ENCODE results near the gene TSC22D1. TPM values are rescaled to one million over a fixed set of nuclear protein-coding genes. Genes with fewer than 3 reads are reported as not detected.

Gene TSC22D1
- polyA plus RNA-seq, 2 donors = 18.5 to 48.6 TPM

DNA sequence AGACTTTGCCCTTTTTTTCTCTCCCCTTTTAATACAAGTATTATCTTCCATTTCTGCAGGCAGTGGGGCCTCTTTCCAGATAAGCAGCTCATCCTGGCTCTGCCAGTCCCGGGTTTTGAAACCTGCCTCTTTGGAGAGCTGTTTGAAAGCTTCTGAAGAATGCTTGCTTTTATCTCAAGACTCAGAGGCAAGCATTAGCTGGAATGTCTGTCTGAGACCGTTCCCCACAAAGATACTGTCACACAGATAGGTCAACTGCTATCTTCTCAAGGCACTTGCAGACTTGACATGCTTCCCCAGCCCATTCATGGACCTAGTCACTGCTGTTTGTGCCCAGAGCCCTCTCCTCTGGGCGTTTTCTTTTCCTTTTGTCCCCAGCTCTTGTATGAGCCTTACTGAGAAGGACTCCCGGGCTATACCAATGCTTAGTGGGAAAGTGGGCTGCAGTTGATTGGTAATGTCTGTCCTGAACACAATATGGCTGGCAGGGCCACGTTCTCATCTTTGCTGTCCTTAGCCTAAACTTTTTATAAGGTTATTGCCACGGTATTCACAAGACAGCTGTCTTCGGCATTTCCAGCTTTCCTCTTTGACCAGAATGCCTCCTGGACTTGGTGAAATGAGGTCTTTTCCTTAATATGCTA is 189.1 kb downstream of the TSC22D1 start:
- Histone ChIP-seq H3K27ac (ENCODE audit: low read depth in 2 of 2, low read length in 1 of 2) (no peak overlapping the region), H3K4me1 (ENCODE audit: control insufficient read depth in 2 of 2, insufficient read depth in 2 of 2, low read length in 1 of 2) (no peaks in the 10 kb centered on the region), H3K36me3 (ENCODE audit: control insufficient read depth in 2 of 2, insufficient read depth in 2 of 2, low read length in 1 of 2) (no peaks in the 10 kb centered on the region), H3K27me3 (ENCODE audit: control insufficient read depth in 1 of 2, insufficient read depth in 2 of 2, low read length in 2 of 2) (no peaks in the 10 kb centered on the region), H3K4me3 (ENCODE audit: low read depth in 1 of 2, low read length in 2 of 2) (no peak overlapping the region), H3K9me3 (ENCODE audit: control insufficient read depth in 2 of 2, insufficient read depth in 1 of 2, low read depth in 1 of 2, low read length in 1 of 2) (no peaks in the 10 kb centered on the region)
- WGBS, 2 donors = 77 to 82% methylated on average over 7 of the region's 7 CpGs

GRCh38 chr13:44385847-44386246 is 190.3 kb downstream of the TSC22D1 start:
- no peaks in the 10 kb centered on the region for H3K36me3 ChIP-seq (ENCODE audit: control insufficient read depth in 2 of 2, insufficient read depth in 2 of 2, low read length in 1 of 2)
- no peaks in the 10 kb centered on the region for H3K9me3 ChIP-seq (ENCODE audit: control insufficient read depth in 2 of 2, insufficient read depth in 1 of 2, low read depth in 1 of 2, low read length in 1 of 2)
- no peak overlapping the region for H3K4me3 ChIP-seq (ENCODE audit: low read depth in 1 of 2, low read length in 2 of 2)
- no peak overlapping the region for H3K27ac ChIP-seq (ENCODE audit: low read depth in 2 of 2, low read length in 1 of 2)
- no peaks in the 10 kb centered on the region for H3K4me1 ChIP-seq (ENCODE audit: control insufficient read depth in 2 of 2, insufficient read depth in 2 of 2, low read length in 1 of 2)
- H3K27me3 ChIP-seq (ENCODE audit: control insufficient read depth in 1 of 2, insufficient read depth in 2 of 2, low read length in 2 of 2) = no peaks in the 10 kb centered on the region
- 85 to 86% methylated on average over 6 of the region's 6 CpGs for WGBS, 2 donors

DNA sequence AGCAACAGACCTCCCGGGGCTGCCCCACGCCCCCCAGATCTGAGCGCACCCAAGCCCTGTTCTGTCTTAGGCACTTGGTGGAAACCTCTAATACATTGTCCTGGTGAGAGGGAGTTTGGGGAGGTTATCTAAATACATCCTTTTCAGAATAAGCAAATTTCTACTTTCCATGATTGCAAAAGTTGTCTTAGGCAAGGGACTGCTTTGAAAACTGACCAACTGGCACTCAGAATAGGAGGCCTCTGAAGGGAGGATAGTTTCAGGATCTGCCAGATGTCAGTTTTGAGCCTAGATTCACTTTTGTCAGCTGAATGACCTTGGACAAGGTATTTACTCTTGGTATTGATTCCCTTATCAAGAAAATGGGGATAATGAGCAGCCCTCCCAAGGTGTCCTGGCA is 190.7 kb downstream of the TSC22D1 start:
- no peaks in the 10 kb centered on the region for H3K36me3 ChIP-seq (ENCODE audit: control insufficient read depth in 2 of 2, insufficient read depth in 2 of 2, low read length in 1 of 2)
- H3K4me1 ChIP-seq (ENCODE audit: control insufficient read depth in 2 of 2, insufficient read depth in 2 of 2, low read length in 1 of 2) = no peaks in the 10 kb centered on the region
- no peaks in the 10 kb centered on the region for H3K27me3 ChIP-seq (ENCODE audit: control insufficient read depth in 1 of 2, insufficient read depth in 2 of 2, low read length in 2 of 2)
- H3K27ac ChIP-seq (ENCODE audit: low read depth in 2 of 2, low read length in 1 of 2) = no peak overlapping the region
- no peaks in the 10 kb centered on the region for H3K9me3 ChIP-seq (ENCODE audit: control insufficient read depth in 2 of 2, insufficient read depth in 1 of 2, low read depth in 1 of 2, low read length in 1 of 2)
- H3K4me3 ChIP-seq (ENCODE audit: low read depth in 1 of 2, low read length in 2 of 2) = no peak overlapping the region
- 96% methylated on average over 3 of the region's 3 CpGs for WGBS, 2 donors

GRCh38 chr13:44384778-44385177 is 191.4 kb downstream of the TSC22D1 start:
- Histone ChIP-seq H3K9me3 (ENCODE audit: control insufficient read depth in 2 of 2, insufficient read depth in 1 of 2, low read depth in 1 of 2, low read length in 1 of 2) (no peaks in the 10 kb centered on the region), H3K4me1 (ENCODE audit: control insufficient read depth in 2 of 2, insufficient read depth in 2 of 2, low read length in 1 of 2) (no peaks in the 10 kb centered on the region), H3K36me3 (ENCODE audit: control insufficient read depth in 2 of 2, insufficient read depth in 2 of 2, low read length in 1 of 2) (no peaks in the 10 kb centered on the region), H3K4me3 (ENCODE audit: low read depth in 1 of 2, low read length in 2 of 2) (no peak overlapping the region), H3K27ac (ENCODE audit: low read depth in 2 of 2, low read length in 1 of 2) (no peak overlapping the region), H3K27me3 (ENCODE audit: control insufficient read depth in 1 of 2, insufficient read depth in 2 of 2, low read length in 2 of 2) (no peaks in the 10 kb centered on the region)
- 94 to 98% methylated on average over 1 of the region's 1 CpG for WGBS, 2 donors

DNA sequence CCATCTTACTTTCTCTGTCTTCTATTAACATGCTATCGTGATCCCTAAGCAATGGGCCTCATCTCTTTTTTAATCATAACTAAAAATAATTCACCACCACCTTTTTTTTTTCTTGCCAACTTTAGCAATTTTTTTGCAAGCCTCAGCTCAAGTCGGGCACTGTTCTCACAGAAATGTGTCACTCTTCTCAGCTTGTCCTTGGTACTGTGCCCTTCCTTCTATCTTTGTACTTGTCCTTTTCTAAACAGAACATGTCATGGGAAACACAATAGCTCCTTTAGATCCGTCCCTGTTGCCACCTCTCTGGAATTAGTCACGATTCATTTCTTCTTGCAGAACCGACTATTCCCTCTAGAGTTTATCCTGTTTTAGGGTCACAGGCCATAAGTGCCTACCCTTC is 192.2 kb downstream of the TSC22D1 start:
- no peaks in the 10 kb centered on the region for H3K36me3 ChIP-seq (ENCODE audit: control insufficient read depth in 2 of 2, insufficient read depth in 2 of 2, low read length in 1 of 2)
- 62 to 66% methylated on average over 5 of the region's 5 CpGs for WGBS, 2 donors
- H3K4me3 ChIP-seq (ENCODE audit: low read depth in 1 of 2, low read length in 2 of 2) = no peak overlapping the region
- no peaks in the 10 kb centered on the region for H3K27me3 ChIP-seq (ENCODE audit: control insufficient read depth in 1 of 2, insufficient read depth in 2 of 2, low read length in 2 of 2)
- no peak overlapping the region for H3K27ac ChIP-seq (ENCODE audit: low read depth in 2 of 2, low read length in 1 of 2)
- H3K9me3 ChIP-seq (ENCODE audit: control insufficient read depth in 2 of 2, insufficient read depth in 1 of 2, low read depth in 1 of 2, low read length in 1 of 2) = no peaks in the 10 kb centered on the region
- no peaks in the 10 kb centered on the region for H3K4me1 ChIP-seq (ENCODE audit: control insufficient read depth in 2 of 2, insufficient read depth in 2 of 2, low read length in 1 of 2)

DNA sequence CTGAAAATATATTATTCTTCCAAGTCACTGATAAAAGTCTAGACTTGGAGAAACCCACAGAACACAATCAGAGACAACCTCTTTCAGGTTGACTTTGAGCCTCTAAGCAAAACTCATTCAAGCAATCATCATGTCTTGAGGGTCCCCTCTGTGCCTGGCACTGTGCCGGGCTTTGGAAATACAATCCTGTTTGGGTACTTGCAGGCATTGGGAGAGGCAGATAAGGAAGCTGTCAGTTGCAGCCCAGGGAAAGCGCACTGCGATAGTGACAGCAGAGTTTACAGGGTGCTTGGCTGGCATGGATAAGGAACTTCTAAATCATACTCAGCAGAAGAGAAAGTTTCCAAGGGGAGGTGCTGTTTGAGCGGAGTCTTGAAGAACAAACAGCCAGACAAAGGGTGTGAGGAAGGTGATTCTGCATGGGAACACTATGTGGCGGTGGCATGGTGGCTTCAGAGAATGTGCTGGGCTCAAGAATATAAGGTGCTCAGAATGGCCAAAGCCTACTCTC is 193.4 kb downstream of the TSC22D1 start:
- Histone ChIP-seq H3K27me3 (ENCODE audit: control insufficient read depth in 1 of 2, insufficient read depth in 2 of 2, low read length in 2 of 2) (no peaks in the 10 kb centered on the region), H3K9me3 (ENCODE audit: control insufficient read depth in 2 of 2, insufficient read depth in 1 of 2, low read depth in 1 of 2, low read length in 1 of 2) (no peaks in the 10 kb centered on the region), H3K27ac (ENCODE audit: low read depth in 2 of 2, low read length in 1 of 2) (no peak overlapping the region), H3K36me3 (ENCODE audit: control insufficient read depth in 2 of 2, insufficient read depth in 2 of 2, low read length in 1 of 2) (no peaks in the 10 kb centered on the region), H3K4me1 (ENCODE audit: control insufficient read depth in 2 of 2, insufficient read depth in 2 of 2, low read length in 1 of 2) (no peaks in the 10 kb centered on the region), H3K4me3 (ENCODE audit: low read depth in 1 of 2, low read length in 2 of 2) (no peak overlapping the region)
- 81 to 86% methylated on average over 5 of the region's 5 CpGs for WGBS, 2 donors

Other genes with a start within 250 kb of the TSC22D1 start
- 1 to 10 TPM in 1 of 2 donors, under 1 TPM in 1; 0.83 to 1.8 TPM for gene SERP2, start 202.5 kb downstream of the TSC22D1 start, polyA plus RNA-seq

Measured in esophagus (tissue), 2 donors.